Kidney (tissue), 14 donors: ENCODE results near the gene FLNB. TPM values are rescaled to one million over a fixed set of nuclear protein-coding genes. Genes with fewer than 3 reads are reported as not detected.
"Not testable (repeated sequence)": the region's sequence is repeated elsewhere in the genome, so short reads cannot be mapped to it uniquely, and the experiment has no call there.

Experiments
- DNase-seq, 5 donors: peaks; one replicate each; pipeline ENCODE4 v3.0.0-alpha.2; 2013 to 2020
- FAIRE-seq: peaks from 2 replicates; lab custom pipeline; 2012; peaks lifted over from hg19 to GRCh38; lab: Jason Lieb, UNC
- H3K27ac ChIP-seq, 2 donors: one replicate each; pipeline ENCODE4 v1.7.0; 2013; ENCODE audit warnings: low read depth in 2 of 2, low read length in 2 of 2, inconsistent platforms in 1 of 2
- H3K27me3 ChIP-seq: one replicate; pipeline ENCODE4 v1.7.1; 2013; ENCODE audit warnings: low read length, inconsistent platforms; ENCODE audit not compliant: control insufficient read depth, insufficient read depth
- H3K36me3 ChIP-seq, 3 donors: one replicate each; pipeline versions ENCODE4 v1.7.0 to v1.7.1; 2013; ENCODE audit warnings: low read length in 3 of 3, control low read depth in 1 of 3, inconsistent platforms in 1 of 3; ENCODE audit not compliant: insufficient read depth in 3 of 3, control insufficient read depth in 2 of 3
- H3K4me1 ChIP-seq, 3 donors: one replicate each; pipeline versions ENCODE4 v1.7.0 to v1.7.1; 2013; ENCODE audit warnings: low read length in 3 of 3, inconsistent platforms in 1 of 3, low read depth in 1 of 3; ENCODE audit not compliant: control insufficient read depth in 2 of 3, insufficient read depth in 2 of 3
- H3K4me3 ChIP-seq, 3 donors: one replicate each; pipeline versions ENCODE4 v1.7.0 to v1.8.1; 2013; ENCODE audit warnings: low read length in 3 of 3, control low read depth in 1 of 3, inconsistent platforms in 1 of 3
- H3K9ac ChIP-seq, 3 donors: one replicate each; pipeline versions ENCODE4 v1.7.0 to v1.7.1; 2013; ENCODE audit warnings: low read length in 3 of 3, control low read depth in 1 of 3, inconsistent platforms in 1 of 3
- H3K9me3 ChIP-seq, 3 donors: one replicate each; pipeline versions ENCODE4 v1.7.0 to v1.7.1; 2013; ENCODE audit warnings: low read length in 3 of 3, control low read depth in 1 of 3, inconsistent platforms in 1 of 3; ENCODE audit not compliant: control insufficient read depth in 2 of 3, insufficient read depth in 1 of 3
- CTCF ChIP-seq: IDR thresholded peaks from 3 replicates; pipeline ENCODE4 v1.5.1; 2012; ENCODE audit warnings: mild to moderate bottlenecking, moderate library complexity, borderline replicate concordance; ENCODE audit not compliant: insufficient read depth; ENCODE audit errors: extremely low read depth
- intact Hi-C: fragments of 100-400 bp; cut with DNase I; formaldehyde crosslinking; loops from one replicate; pipeline ENCODE4 v1.11.1; 2022
- polyA plus RNA-seq: library from polyadenylated mRNA; stranded (reverse); fragments of 350-450 nt; fragmentation: Illumina TruSeq; extraction: RNeasy Lipid Tissue Mini Kit (QIAGEN cat#74804); gene quantifications from one replicate; pipeline ENCODE4 v1.2.3, GENCODE V29; 2014; ENCODE audit warnings: low read depth, low replicate concordance; ENCODE audit not compliant: insufficient read depth
- total RNA-seq: library from RNA; stranded (reverse); fragmentation: NEBNext Ultra II Directional; extraction: Animal tissue kit (Norgen Biotek cat#: 25700); gene quantifications from one replicate; pipeline ENCODE4 v1.2.1, GENCODE V29; 2021
- donor health status: control.
- donor health status: control.
- donor health status: control.
- donor health status: control.
- donor health status: control.
- donor health status: DM: yes; HTN: yes; CAD: no.
- donor health status: Normal renal cell carcinoma (clear cell type).

Gene FLNB
- total and polyA plus RNA-seq, 2 donors from 2014 or later: 115 to 216 TPM

DNA sequence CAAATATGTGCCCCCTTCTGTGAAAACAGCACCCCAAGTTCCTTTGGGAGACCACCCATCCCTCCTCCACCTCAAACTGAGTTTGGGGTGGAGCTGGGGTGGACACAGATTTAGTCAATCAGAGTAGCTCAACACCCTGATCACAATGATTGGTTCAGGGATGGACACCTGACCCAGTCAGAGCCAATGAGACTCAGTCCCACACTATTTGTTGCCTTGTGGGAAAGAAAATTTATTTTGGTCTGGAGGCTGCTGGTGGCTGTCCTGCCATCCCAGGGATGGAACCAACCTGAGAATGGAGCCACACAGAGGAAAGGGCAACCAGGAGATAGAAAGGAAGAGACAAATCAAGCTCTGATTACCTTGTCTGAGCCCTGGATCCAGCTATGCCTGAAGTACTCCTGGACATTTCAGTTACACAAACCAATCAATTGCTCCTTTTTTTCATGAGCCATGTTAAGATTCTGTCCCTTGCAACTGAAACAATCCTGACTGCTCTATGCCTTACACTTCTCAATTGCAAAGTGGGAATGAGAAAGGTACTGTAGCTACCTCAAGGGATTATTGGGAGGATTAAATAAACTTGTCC is 192.0 kb downstream of the FLNB start:
- no peaks in the 10 kb centered on the region for H3K36me3 ChIP-seq
- H3K27ac ChIP-seq: peak overlapping the region in 1 of 2 donors; percentile 6
- no peak overlapping the region for H3K4me3 ChIP-seq
- no peak for TF ChIP-seq CTCF
- intact Hi-C loops: no loop called here
- H3K4me1 ChIP-seq: peaks cover 0 to 6% (median 0%) of the 10 kb centered on the region in 3 donors
- H3K9ac ChIP-seq: no peak overlapping the region
- H3K9me3 ChIP-seq: no peaks in the 10 kb centered on the region
- no peaks in the 10 kb centered on the region for H3K27me3 ChIP-seq
- FAIRE-seq (no peak), DNase-seq (no peak)

GRCh38 chr3:58200846-58201355 is 192.7 kb downstream of the FLNB start:
- Histone ChIP-seq H3K27me3 (no peaks in the 10 kb centered on the region), H3K36me3 (no peaks in the 10 kb centered on the region), H3K9me3 (no peaks in the 10 kb centered on the region), H3K4me3 (no peak overlapping the region), H3K9ac (no peak overlapping the region), H3K27ac (peak overlapping the region in 1 of 2 donors; percentile 45), H3K4me1 (peaks cover 0 to 6% (median 0%) of the 10 kb centered on the region in 3 donors)
- intact Hi-C loops: no loop called here
- DNase-seq: peak in 3 of 5 donors; percentile 51 to 66 (median 51)
- FAIRE-seq: no peak
- TF ChIP-seq CTCF: no peak

DNA sequence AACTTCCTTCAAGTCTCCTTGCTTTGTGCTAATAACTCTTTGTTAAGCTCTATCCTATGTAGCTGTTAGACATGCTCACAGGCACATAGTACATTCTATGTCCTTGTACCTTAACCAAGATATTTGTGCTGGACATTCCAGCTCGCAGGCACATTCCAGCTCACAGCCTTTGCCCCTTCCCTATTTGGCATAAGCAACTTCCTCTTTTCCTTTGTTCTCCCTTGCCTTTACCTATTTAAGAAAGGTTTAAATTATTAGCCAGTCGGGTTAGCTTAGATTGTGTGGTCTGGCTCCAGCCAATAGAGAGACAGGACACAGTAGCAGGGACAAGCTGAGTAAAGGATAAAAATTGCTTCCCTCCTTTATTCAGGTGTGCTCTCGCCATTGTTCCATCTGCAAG is 193.2 kb downstream of the FLNB start:
- H3K4me1 ChIP-seq, H3K9ac ChIP-seq, intact Hi-C loops, H3K4me3 ChIP-seq, FAIRE-seq, H3K27me3 ChIP-seq, H3K36me3 ChIP-seq, H3K27ac ChIP-seq, H3K9me3 ChIP-seq: not testable (repeated sequence)
- DNase-seq: peak in 1 of 5 donors; percentile 26

DNA sequence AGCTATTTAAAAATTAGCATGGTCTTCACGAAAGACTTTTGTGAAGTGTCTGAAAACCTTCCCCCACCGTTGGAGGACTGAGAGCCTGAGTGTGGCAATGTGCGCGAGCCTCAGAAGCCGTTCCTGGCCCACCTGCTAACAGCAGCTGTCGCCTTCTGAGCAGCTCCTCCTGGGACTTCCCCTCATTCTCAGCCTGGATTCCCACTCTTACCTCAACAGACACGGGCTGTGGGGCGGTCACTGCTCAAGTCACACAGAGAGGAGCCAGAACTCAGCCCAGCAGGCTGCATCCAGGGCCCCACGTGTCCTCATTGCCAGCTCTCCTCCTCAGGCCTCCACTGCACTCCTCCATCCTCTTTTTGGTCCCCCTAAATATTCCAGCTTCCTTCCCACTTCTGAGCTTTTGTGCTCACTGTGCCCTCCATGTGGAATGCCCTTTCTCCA is 194.7 kb downstream of the FLNB start:
- Histone ChIP-seq H3K4me3 (no peak overlapping the region), H3K27me3 (no peaks in the 10 kb centered on the region), H3K27ac (no peak overlapping the region), H3K4me1 (peaks cover 0 to 6% (median 0%) of the 10 kb centered on the region in 3 donors), H3K9me3 (no peaks in the 10 kb centered on the region), H3K36me3 (no peaks in the 10 kb centered on the region), H3K9ac (no peak overlapping the region)
- FAIRE-seq (no peak), DNase-seq (no peak)
- no peak for TF ChIP-seq CTCF
- intact Hi-C loops: no loop called here
